ENCODE data around the gene ALKBH4.
A peak's percentile ranks its signal among the peaks of the same experiment; 100 is the strongest.

DNA sequence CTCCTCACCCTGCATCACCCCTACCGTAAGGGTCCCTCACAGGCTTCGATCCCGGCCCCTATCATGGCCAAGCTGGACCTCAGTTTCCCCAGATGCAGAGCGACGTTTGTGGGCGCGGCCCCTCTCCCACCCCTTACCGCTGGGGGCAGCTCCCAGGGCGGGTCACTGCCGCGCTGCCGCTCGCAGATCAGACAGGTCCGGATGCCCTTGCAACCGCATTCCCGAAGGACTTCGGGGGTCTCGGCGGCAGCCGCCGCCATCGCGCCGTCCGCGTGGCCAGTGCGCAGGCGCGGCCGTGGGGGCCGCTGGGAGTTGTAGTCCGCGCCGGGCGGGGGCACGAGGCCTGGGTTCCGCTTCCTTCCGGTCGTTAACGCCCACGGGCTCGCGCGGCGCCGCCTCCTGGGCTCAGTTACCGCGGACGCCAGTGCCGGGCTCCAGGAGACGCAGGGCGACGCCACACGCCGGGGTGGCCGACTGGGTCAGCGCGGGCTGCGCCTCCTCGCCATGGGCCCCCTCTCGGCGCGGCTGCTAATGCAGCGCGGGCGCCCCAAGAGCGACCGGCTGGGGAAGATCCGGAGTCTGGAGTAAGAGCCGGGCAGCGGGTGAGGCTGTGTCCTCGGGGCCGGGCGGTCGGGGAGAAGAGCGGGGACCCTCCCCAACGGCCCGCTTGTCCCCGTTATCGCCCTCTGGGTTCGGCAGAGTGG lies at the start of gene ALKBH4, which contains the start of gene LRWD1:
- TF ChIP-seq POLR2AphosphoS5 (IDR thresholded peaks at IDR 0.05; ENCODE audit: low read depth, low read length) (peak; percentile 65; the same call in 1 of the 2 replicates), TAF1 (IDR thresholded peaks at IDR 0.05; ENCODE audit: low read depth, low read length) (peak; percentile 70), POLR2A (IDR thresholded peaks at IDR 0.05; ENCODE audit: low read depth, low read length) (peak; percentile 75; the same call in 1 of the 2 replicates), SPI1 (IDR thresholded peaks at IDR 0.05; ENCODE audit: low read depth, low read length) (peak; percentile 49), POU2F2 (IDR thresholded peaks at IDR 0.05; ENCODE audit: low read depth, low read length) (no peak), PAX5 (IDR thresholded peaks at IDR 0.05; ENCODE audit: insufficient read depth, low read length, severe bottlenecking) (peak; percentile 69)
